ENCODE measurements around the gene TIMP4.

The TIMP4 gene

GRCh38 chr3:12185172-12185710, 26.5 kb upstream of the TIMP4 start:
- Histone ChIP-seq H3K27ac (ENCODE audit: low read depth, low read length) (no peak overlapping the region), H3K36me3 (ENCODE audit: insufficient read depth, low read length) (no peaks in the 10 kb centered on the region), H3K4me1 (ENCODE audit: insufficient read depth, low read length) (no peaks in the 10 kb centered on the region), H3K9ac (ENCODE audit: low read depth, low read length) (no peak overlapping the region), H3K27me3 (ENCODE audit: insufficient read depth, low read length) (no peaks in the 10 kb centered on the region), H3K9me3 (ENCODE audit: insufficient read depth, low read depth, low read length) (no peaks in the 10 kb centered on the region), H3K4me3 (ENCODE audit: low read length) (no peak overlapping the region)
- 97% methylated on average over 5 of the region's 5 CpGs for WGBS

- Histone ChIP-seq H3K36me3 (ENCODE audit: insufficient read depth, low read length) (no peaks in the 10 kb centered on the region), H3K27ac (ENCODE audit: low read depth, low read length) (no peak overlapping the region), H3K4me1 (ENCODE audit: insufficient read depth, low read length) (no peaks in the 10 kb centered on the region), H3K27me3 (ENCODE audit: insufficient read depth, low read length) (no peaks in the 10 kb centered on the region), H3K9me3 (ENCODE audit: insufficient read depth, low read depth, low read length) (no peaks in the 10 kb centered on the region), H3K9ac (ENCODE audit: low read depth, low read length) (no peak overlapping the region), H3K4me3 (ENCODE audit: low read length) (no peak overlapping the region)
- WGBS, result 96% methylated on average over 5 of the region's 5 CpGs
Measured at GRCh38 chr3:12184541-12184940, 25.8 kb upstream of the TIMP4 start.

GRCh38 chr3:12182687-12183441, 24.2 kb upstream of the TIMP4 start:
- H3K9me3 ChIP-seq (ENCODE audit: insufficient read depth, low read depth, low read length), result no peaks in the 10 kb centered on the region
- no peak overlapping the region for H3K27ac ChIP-seq (ENCODE audit: low read depth, low read length)
- no peaks in the 10 kb centered on the region for H3K36me3 ChIP-seq (ENCODE audit: insufficient read depth, low read length)
- no peaks in the 10 kb centered on the region for H3K4me1 ChIP-seq (ENCODE audit: insufficient read depth, low read length)
- 94% methylated on average over 16 of the region's 16 CpGs for WGBS
- no peak overlapping the region for H3K9ac ChIP-seq (ENCODE audit: low read depth, low read length)
- no peak overlapping the region for H3K4me3 ChIP-seq (ENCODE audit: low read length)
- H3K27me3 ChIP-seq (ENCODE audit: insufficient read depth, low read length), result no peaks in the 10 kb centered on the region

GRCh38 chr3:12181806-12182205, 23.1 kb upstream of the TIMP4 start:
- H3K36me3 ChIP-seq (ENCODE audit: insufficient read depth, low read length), result no peaks in the 10 kb centered on the region
- H3K9ac ChIP-seq (ENCODE audit: low read depth, low read length), result no peak overlapping the region
- no peaks in the 10 kb centered on the region for H3K4me1 ChIP-seq (ENCODE audit: insufficient read depth, low read length)
- no peaks in the 10 kb centered on the region for H3K9me3 ChIP-seq (ENCODE audit: insufficient read depth, low read depth, low read length)
- WGBS, result 92% methylated on average over 2 of the region's 2 CpGs
- H3K4me3 ChIP-seq (ENCODE audit: low read length), result no peak overlapping the region
- H3K27me3 ChIP-seq (ENCODE audit: insufficient read depth, low read length), result no peaks in the 10 kb centered on the region
- no peak overlapping the region for H3K27ac ChIP-seq (ENCODE audit: low read depth, low read length)

- WGBS, result 97% methylated on average over 4 of the region's 4 CpGs
- Histone ChIP-seq H3K27ac (ENCODE audit: low read depth, low read length) (no peak overlapping the region), H3K27me3 (ENCODE audit: insufficient read depth, low read length) (no peaks in the 10 kb centered on the region)
Measured at GRCh38 chr3:12181301-12181700, 22.6 kb upstream of the TIMP4 start.

GRCh38 chr3:12180631-12181030, 21.9 kb upstream of the TIMP4 start:
- H3K9ac ChIP-seq (ENCODE audit: low read depth, low read length), result no peak overlapping the region
- H3K36me3 ChIP-seq (ENCODE audit: insufficient read depth, low read length), result no peaks in the 10 kb centered on the region
- H3K27me3 ChIP-seq (ENCODE audit: insufficient read depth, low read length), result no peaks in the 10 kb centered on the region
- H3K9me3 ChIP-seq (ENCODE audit: insufficient read depth, low read depth, low read length), result no peaks in the 10 kb centered on the region
- H3K4me1 ChIP-seq (ENCODE audit: insufficient read depth, low read length), result no peaks in the 10 kb centered on the region
- 92% methylated on average over 5 of the region's 5 CpGs for WGBS
- H3K27ac ChIP-seq (ENCODE audit: low read depth, low read length), result no peak overlapping the region
- no peak overlapping the region for H3K4me3 ChIP-seq (ENCODE audit: low read length)

More at GRCh38 chr3:12181301-12181700, 22.6 kb upstream of the TIMP4 start:
- Histone ChIP-seq H3K4me1 (ENCODE audit: insufficient read depth, low read length) (no peaks in the 10 kb centered on the region), H3K4me3 (ENCODE audit: low read length) (no peak overlapping the region), H3K9me3 (ENCODE audit: insufficient read depth, low read depth, low read length) (no peaks in the 10 kb centered on the region), H3K9ac (ENCODE audit: low read depth, low read length) (no peak overlapping the region), H3K36me3 (ENCODE audit: insufficient read depth, low read length) (no peaks in the 10 kb centered on the region)

- Histone ChIP-seq H3K4me3 (ENCODE audit: low read length) (no peak overlapping the region), H3K4me1 (ENCODE audit: insufficient read depth, low read length) (no peaks in the 10 kb centered on the region), H3K27me3 (ENCODE audit: insufficient read depth, low read length) (no peaks in the 10 kb centered on the region), H3K9ac (ENCODE audit: low read depth, low read length) (no peak overlapping the region), H3K36me3 (ENCODE audit: insufficient read depth, low read length) (no peaks in the 10 kb centered on the region), H3K9me3 (ENCODE audit: insufficient read depth, low read depth, low read length) (no peaks in the 10 kb centered on the region), H3K27ac (ENCODE audit: low read depth, low read length) (no peak overlapping the region)
- WGBS, result 92% methylated on average over 6 of the region's 6 CpGs
Measured at GRCh38 chr3:12180218-12180617, 21.5 kb upstream of the TIMP4 start.

GRCh38 chr3:12179441-12179840, 20.7 kb upstream of the TIMP4 start:
- no peaks in the 10 kb centered on the region for H3K36me3 ChIP-seq (ENCODE audit: insufficient read depth, low read length)
- no peak overlapping the region for H3K9ac ChIP-seq (ENCODE audit: low read depth, low read length)
- H3K27me3 ChIP-seq (ENCODE audit: insufficient read depth, low read length), result no peaks in the 10 kb centered on the region
- no peak overlapping the region for H3K27ac ChIP-seq (ENCODE audit: low read depth, low read length)
- no peak overlapping the region for H3K4me3 ChIP-seq (ENCODE audit: low read length)
- H3K4me1 ChIP-seq (ENCODE audit: insufficient read depth, low read length), result no peaks in the 10 kb centered on the region
- no peaks in the 10 kb centered on the region for H3K9me3 ChIP-seq (ENCODE audit: insufficient read depth, low read depth, low read length)
- 94% methylated on average over 1 of the region's 1 CpG for WGBS

- WGBS, result 94% methylated on average over 5 of the region's 6 CpGs
- Histone ChIP-seq H3K9me3 (ENCODE audit: insufficient read depth, low read depth, low read length) (0 out of 2 replicates have a peak, but pooled peaks cover 2% of the 10 kb centered on the region), H3K36me3 (ENCODE audit: insufficient read depth, low read length) (no peaks in the 10 kb centered on the region), H3K27ac (ENCODE audit: low read depth, low read length) (no peak overlapping the region), H3K4me3 (ENCODE audit: low read length) (no peak overlapping the region), H3K9ac (ENCODE audit: low read depth, low read length) (no peak overlapping the region), H3K27me3 (ENCODE audit: insufficient read depth, low read length) (no peaks in the 10 kb centered on the region), H3K4me1 (ENCODE audit: insufficient read depth, low read length) (no peaks in the 10 kb centered on the region)
Measured at GRCh38 chr3:12178091-12178820, 19.5 kb upstream of the TIMP4 start.

- H3K36me3 ChIP-seq (ENCODE audit: insufficient read depth, low read length), result 0 out of 2 replicates have a peak, but pooled peaks cover 8% of the 10 kb centered on the region
- WGBS, result 93% methylated on average over 2 of the region's 2 CpGs
- H3K4me1 ChIP-seq (ENCODE audit: insufficient read depth, low read length), result no peaks in the 10 kb centered on the region
- no peak overlapping the region for H3K27ac ChIP-seq (ENCODE audit: low read depth, low read length)
- H3K27me3 ChIP-seq (ENCODE audit: insufficient read depth, low read length), result no peaks in the 10 kb centered on the region
- no peak overlapping the region for H3K4me3 ChIP-seq (ENCODE audit: low read length)
- H3K9me3 ChIP-seq (ENCODE audit: insufficient read depth, low read depth, low read length), result peaks cover 13% of the 10 kb centered on the region
- no peak overlapping the region for H3K9ac ChIP-seq (ENCODE audit: low read depth, low read length)
Measured at GRCh38 chr3:12177126-12177525, 18.4 kb upstream of the TIMP4 start.

- H3K36me3 ChIP-seq (ENCODE audit: insufficient read depth, low read length), result peaks cover 17% of the 10 kb centered on the region
- no peak overlapping the region for H3K27ac ChIP-seq (ENCODE audit: low read depth, low read length)
- 61% methylated on average over 3 of the region's 3 CpGs for WGBS
Measured at GRCh38 chr3:12175844-12176453, 17.2 kb upstream of the TIMP4 start.

More at GRCh38 chr3:12175844-12176453, 17.2 kb upstream of the TIMP4 start:
- Histone ChIP-seq H3K4me1 (ENCODE audit: insufficient read depth, low read length) (no peaks in the 10 kb centered on the region), H3K9me3 (ENCODE audit: insufficient read depth, low read depth, low read length) (peaks cover 23% of the 10 kb centered on the region), H3K27me3 (ENCODE audit: insufficient read depth, low read length) (no peaks in the 10 kb centered on the region), H3K9ac (ENCODE audit: low read depth, low read length) (no peak overlapping the region), H3K4me3 (ENCODE audit: low read length) (no peak overlapping the region)

Data from HUES64 (cell line).